ENCODE results near the gene OR51I1. TPM values are rescaled to one million over a fixed set of nuclear protein-coding genes. Genes with fewer than 3 reads are reported as not detected.

Gene OR51I1
- total RNA-seq, 1 experiment from 2014 or later: not detected

DNA sequence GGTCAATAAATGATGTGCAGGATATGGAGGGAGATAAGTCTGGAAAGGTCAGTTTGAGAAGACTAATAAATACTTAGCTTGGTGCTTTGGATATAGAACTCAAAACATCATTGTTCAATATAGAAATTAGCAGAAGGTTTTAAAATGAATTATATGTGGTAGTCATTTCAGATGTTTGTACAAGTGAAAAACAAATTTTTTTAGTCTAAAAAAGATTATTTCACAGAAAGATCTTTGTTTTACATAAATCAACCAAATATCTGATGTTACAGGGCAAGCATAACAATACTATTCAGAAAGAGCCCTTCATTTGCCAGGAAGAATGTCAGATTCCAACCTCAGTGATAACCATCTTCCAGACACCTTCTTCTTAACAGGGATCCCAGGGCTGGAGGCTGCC, 47.1 kb upstream of the OR51I1 start, which contains the start of gene OR52D1:
Gene OR52D1 (plus strand): TSS at position 301 of the 400 bp plus-strand sequence. CDS start 22 bp downstream, at position 323.
- Histone ChIP-seq H3K36me3 (ENCODE audit: insufficient read depth, low read length, poor library complexity, severe bottlenecking) (no peaks in the 10 kb centered on the region), H3K9me3 (ENCODE audit: low read depth, low read length, poor library complexity, severe bottlenecking) (no peaks in the 10 kb centered on the region), H3K4me1 (ENCODE audit: insufficient read depth, low read length, poor library complexity, severe bottlenecking) (no peaks in the 10 kb centered on the region), H3K27ac (ENCODE audit: low read depth, low read length, poor library complexity, severe bottlenecking) (no peak within 1 kb of the TSS), H3K27me3 (replicated peaks; ENCODE audit: insufficient read depth, low read depth, low read length, poor library complexity) (no peaks in the 10 kb centered on the region), H3K4me3 (ENCODE audit: low read depth, low read length, poor library complexity, severe bottlenecking) (no peak within 1 kb of the TSS)
- no TSS peak for BruUV-seq (replicated peaks)
- DNase-seq (ENCODE audit: low spot score): no peak
- TF ChIP-seq, protein P1, sequence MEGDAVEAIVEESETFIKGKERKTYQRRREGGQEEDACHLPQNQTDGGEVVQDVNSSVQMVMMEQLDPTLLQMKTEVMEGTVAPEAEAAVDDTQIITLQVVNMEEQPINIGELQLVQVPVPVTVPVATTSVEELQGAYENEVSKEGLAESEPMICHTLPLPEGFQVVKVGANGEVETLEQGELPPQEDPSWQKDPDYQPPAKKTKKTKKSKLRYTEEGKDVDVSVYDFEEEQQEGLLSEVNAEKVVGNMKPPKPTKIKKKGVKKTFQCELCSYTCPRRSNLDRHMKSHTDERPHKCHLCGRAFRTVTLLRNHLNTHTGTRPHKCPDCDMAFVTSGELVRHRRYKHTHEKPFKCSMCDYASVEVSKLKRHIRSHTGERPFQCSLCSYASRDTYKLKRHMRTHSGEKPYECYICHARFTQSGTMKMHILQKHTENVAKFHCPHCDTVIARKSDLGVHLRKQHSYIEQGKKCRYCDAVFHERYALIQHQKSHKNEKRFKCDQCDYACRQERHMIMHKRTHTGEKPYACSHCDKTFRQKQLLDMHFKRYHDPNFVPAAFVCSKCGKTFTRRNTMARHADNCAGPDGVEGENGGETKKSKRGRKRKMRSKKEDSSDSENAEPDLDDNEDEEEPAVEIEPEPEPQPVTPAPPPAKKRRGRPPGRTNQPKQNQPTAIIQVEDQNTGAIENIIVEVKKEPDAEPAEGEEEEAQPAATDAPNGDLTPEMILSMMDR (conservative IDR thresholded peaks at IDR 0.05; ENCODE audit: low read depth, low read length): no peak
- no peak for TF ChIP-seq EZH2 (IDR thresholded peaks at IDR 0.05; ENCODE audit: borderline replicate concordance, low read depth, low read length, poor library complexity, severe bottlenecking)
- CTCF ChIA-PET: no interaction called here
- POLR2A ChIA-PET (ENCODE audit: low non-redundant PET): no interaction called here
- intact Hi-C loops (cut with micrococcal nuclease; ENCODE audit: unreplicated experiment): no loop called here

DNA sequence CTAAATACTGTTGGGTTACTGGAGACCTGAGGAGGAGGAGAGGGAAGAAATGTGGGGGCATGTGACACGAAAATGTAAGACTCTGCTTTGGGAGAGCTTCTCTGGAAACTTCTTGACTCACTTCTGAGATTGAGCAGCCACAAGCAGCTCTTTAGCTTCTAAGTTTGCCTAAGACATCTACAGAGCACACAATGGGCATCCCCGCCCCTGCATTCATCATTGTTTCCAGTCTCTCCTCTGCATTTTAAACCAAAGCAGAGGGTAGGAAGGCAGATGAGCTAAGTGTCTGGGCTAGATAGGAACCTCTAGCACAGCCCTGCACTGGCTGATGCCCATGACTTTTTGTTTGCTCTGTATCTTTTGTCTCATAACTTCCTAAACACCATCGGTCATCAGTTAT, 45.1 kb upstream of the OR51I1 start:
- Histone ChIP-seq H3K27ac (ENCODE audit: low read depth, low read length, poor library complexity, severe bottlenecking) (no peak overlapping the region), H3K36me3 (ENCODE audit: insufficient read depth, low read length, poor library complexity, severe bottlenecking) (no peaks in the 10 kb centered on the region), H3K9me3 (ENCODE audit: low read depth, low read length, poor library complexity, severe bottlenecking) (no peaks in the 10 kb centered on the region), H3K4me1 (ENCODE audit: insufficient read depth, low read length, poor library complexity, severe bottlenecking) (no peaks in the 10 kb centered on the region), H3K27me3 (replicated peaks; ENCODE audit: insufficient read depth, low read depth, low read length, poor library complexity) (no peaks in the 10 kb centered on the region), H3K4me3 (ENCODE audit: low read depth, low read length, poor library complexity, severe bottlenecking) (no peak overlapping the region)
- ChIA-PET CTCF (no interaction called here), POLR2A (ENCODE audit: low non-redundant PET) (no interaction called here)
- no peak for TF ChIP-seq EZH2 (IDR thresholded peaks at IDR 0.05; ENCODE audit: borderline replicate concordance, low read depth, low read length, poor library complexity, severe bottlenecking)
- TF ChIP-seq, protein P1 (conservative IDR thresholded peaks at IDR 0.05; ENCODE audit: low read depth, low read length): no peak
- BruUV-seq (replicated peaks): no TSS peak
- DNase-seq (ENCODE audit: low spot score): no peak
- intact Hi-C loops (cut with micrococcal nuclease; ENCODE audit: unreplicated experiment): no loop called here

DNA sequence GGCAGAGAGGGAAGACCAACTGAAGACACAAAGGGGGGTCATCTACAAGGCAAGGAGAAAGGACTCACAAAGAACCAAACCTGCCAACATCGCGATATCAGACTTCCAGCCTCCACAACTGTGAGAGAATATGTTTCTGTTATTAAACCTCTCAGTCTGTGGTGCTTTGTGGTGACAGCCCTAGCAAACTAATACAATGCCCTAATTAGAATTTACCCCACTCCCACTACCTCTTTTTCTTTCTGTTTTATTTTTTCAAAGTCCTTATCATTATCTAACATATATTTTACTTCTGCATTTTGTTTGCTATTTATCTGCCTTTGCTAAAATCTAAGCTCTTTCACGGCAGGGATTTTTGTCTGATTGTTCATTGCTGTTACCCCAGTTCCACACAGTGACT, 44.7 kb upstream of the OR51I1 start:
- Histone ChIP-seq H3K9me3 (ENCODE audit: low read depth, low read length, poor library complexity, severe bottlenecking) (no peaks in the 10 kb centered on the region), H3K4me1 (ENCODE audit: insufficient read depth, low read length, poor library complexity, severe bottlenecking) (no peaks in the 10 kb centered on the region), H3K27me3 (replicated peaks; ENCODE audit: insufficient read depth, low read depth, low read length, poor library complexity) (no peaks in the 10 kb centered on the region), H3K27ac (ENCODE audit: low read depth, low read length, poor library complexity, severe bottlenecking) (no peak overlapping the region), H3K36me3 (ENCODE audit: insufficient read depth, low read length, poor library complexity, severe bottlenecking) (no peaks in the 10 kb centered on the region), H3K4me3 (ENCODE audit: low read depth, low read length, poor library complexity, severe bottlenecking) (no peak overlapping the region)
- no TSS peak for BruUV-seq (replicated peaks)
- ChIA-PET CTCF (no interaction called here), POLR2A (ENCODE audit: low non-redundant PET) (no interaction called here)
- no peak for DNase-seq (ENCODE audit: low spot score)
- TF ChIP-seq, protein P1 (conservative IDR thresholded peaks at IDR 0.05; ENCODE audit: low read depth, low read length): no peak
- TF ChIP-seq EZH2 (IDR thresholded peaks at IDR 0.05; ENCODE audit: borderline replicate concordance, low read depth, low read length, poor library complexity, severe bottlenecking): no peak
- intact Hi-C loops (cut with micrococcal nuclease; ENCODE audit: unreplicated experiment): no loop called here
